BJ (cell line): Measurements from ENCODE around the gene GNRH2. TPM values are rescaled to one million over a fixed set of nuclear protein-coding genes. Genes with fewer than 3 reads are reported as not detected.

Experiments used
- CTCF ChIA-PET: fragments of 350-600 bp; formaldehyde crosslinking; extraction: SDS; loops from one replicate; lab custom pipeline; 2021; ENCODE audit warnings: antibody characterized with exemption, inconsistent platforms; lab: Yijun Ruan, JAX
- POLR2A ChIA-PET: fragments of 300-600 bp; sonication (Branson Sonifier 250); formaldehyde crosslinking; extraction: SDS; loops from one replicate; lab custom pipeline; 2021; ENCODE audit warnings: antibody characterized with exemption; lab: Charles Lee
- DNase-seq: peaks from one replicate; pipeline ENCODE4 v3.0.0-alpha.2; 2011; ENCODE audit warnings: low read depth
- H3K27me3 ChIP-seq: 2 replicates; pipeline ENCODE4 v1.6.0; 2011; ENCODE audit warnings: low read length; ENCODE audit not compliant: control insufficient read depth, insufficient read depth
- H3K36me3 ChIP-seq: 2 replicates; pipeline ENCODE4 v1.5.1; 2011; ENCODE audit warnings: low read length; ENCODE audit not compliant: control insufficient read depth, insufficient read depth
- H3K4me3 ChIP-seq: 2 replicates; pipeline ENCODE4 v1.5.1; 2011; ENCODE audit warnings: low read depth, mild to moderate bottlenecking, control low read depth, low read length
- CTCF ChIP-seq: IDR thresholded peaks from 2 replicates; pipeline ENCODE4 v1.5.1; 2011; ENCODE audit warnings: low read depth, mild to moderate bottlenecking, control low read depth, inconsistent platforms, low read length, moderate library complexity; ENCODE audit not compliant: insufficient read depth
- polyA plus RNA-seq: library from polyadenylated mRNA; depleted of rRNA; stranded (reverse); fragments of >200 nt; gene quantifications from 2 replicates; pipeline ENCODE4 v1.2.3, GENCODE V29; 2011; rRNA removed

GNRH2 gene
- polyA plus RNA-seq, 1 experiment = not detected

- TF ChIP-seq CTCF = no peak
- Histone ChIP-seq H3K4me3 (no peak overlapping the region), H3K27me3 (peaks cover 2% of the 10 kb centered on the region; the same call in 1 of the 2 replicates), H3K36me3 (no peaks in the 10 kb centered on the region)
- CTCF ChIA-PET = interaction anchor here (1.8 kb wide), 1 partner anchor 41 kb away, joined by 7 read pairs; no protein-coding TSS in a partner anchor
- POLR2A ChIA-PET = no interaction called here
- DNase-seq = no peak
Observed at GRCh38 chr20:3094848-3095629, 51.6 kb downstream of the GNRH2 start.

Other genes starting within 250 kb of the GNRH2 start
- 0.78 and 1.6 TPM in 2 replicates for gene CPXM1, start 243.0 kb upstream of the GNRH2 start, polyA plus RNA-seq
- 0.12 TPM in 1 of 2 replicates, not detected in the other for gene C20orf141, start 228.6 kb upstream of the GNRH2 start, polyA plus RNA-seq
- gene TMEM239, start 227.3 kb upstream of the GNRH2 start, polyA plus RNA-seq = not detected in 2 replicates
- gene PCED1A, start 203.0 kb upstream of the GNRH2 start, polyA plus RNA-seq = 12.7 and 23.5 TPM in 2 replicates
- 33.5 and 46.8 TPM in 2 replicates for gene VPS16, start 202.9 kb upstream of the GNRH2 start, polyA plus RNA-seq
- gene PTPRA, start 170.1 kb upstream of the GNRH2 start, polyA plus RNA-seq = 46.2 and 60.9 TPM in 2 replicates
- 27.4 and 37.2 TPM in 2 replicates for gene MRPS26, start 2.4 kb downstream of the GNRH2 start, polyA plus RNA-seq
- not detected in 2 replicates for gene OXT, start 28.0 kb downstream of the GNRH2 start, polyA plus RNA-seq
- not detected in 2 replicates for gene AVP, start 41.1 kb downstream of the GNRH2 start, polyA plus RNA-seq
- gene FASTKD5, start 116.2 kb downstream of the GNRH2 start, polyA plus RNA-seq = 8.5 and 13.5 TPM in 2 replicates
- gene UBOX5, start 116.2 kb downstream of the GNRH2 start, polyA plus RNA-seq = 3.0 and 5.8 TPM in 2 replicates
- gene LZTS3, start 129.9 kb downstream of the GNRH2 start, polyA plus RNA-seq = 6.9 and 8.8 TPM in 2 replicates
- gene DDRGK1, start 161.1 kb downstream of the GNRH2 start, polyA plus RNA-seq = 33.1 and 34.9 TPM in 2 replicates
- 26.6 and 35.0 TPM in 2 replicates for gene ITPA, start 165.9 kb downstream of the GNRH2 start, polyA plus RNA-seq
- gene SLC4A11, start 195.6 kb downstream of the GNRH2 start, polyA plus RNA-seq = 0.94 and 1.2 TPM in 2 replicates